Adrenal gland (tissue), 19 donors: ENCODE results near the gene OR9A2. TPM values are rescaled to one million over a fixed set of nuclear protein-coding genes. Genes with fewer than 3 reads are reported as not detected.

Source experiments
- DNase-seq, 7 donors: peaks; one replicate each; pipeline ENCODE4 v3.0.0-alpha.2; 2019 to 2020
- H3K27ac ChIP-seq, 5 donors: fragments of 200-600 bp; sonication (generic) in 4 of 5; 1 replicate in 3 of 5; 2 replicates in 2 of 5; pipeline versions ENCODE4 v1.5.1 to v1.8.0; 2016 to 2020; ENCODE audit warnings: mild to moderate bottlenecking in 1 of 5
- H3K27me3 ChIP-seq: fragments of 200-600 bp; 2 replicates; pipeline ENCODE4 v1.8.0; 2021
- H3K36me3 ChIP-seq, 2 donors: fragments of 200-600 bp; replicated peaks in 1 of 2; 1 replicate in 1 of 2; 2 replicates in 1 of 2; pipeline versions ENCODE4 v1.5.1 to v1.8.0; 2018 to 2022
- H3K4me1 ChIP-seq, 2 donors: fragments of 200-600 bp; replicated peaks in 1 of 2; 1 replicate in 1 of 2; 2 replicates in 1 of 2; pipeline versions ENCODE4 v1.5.1 to v1.8.0; 2018 to 2021
- H3K4me3 ChIP-seq, 4 donors: fragments of 200-600 bp; sonication (generic) in 3 of 4; one replicate each; pipeline ENCODE4 v1.5.1; 2016 to 2018
- H3K9me3 ChIP-seq, 3 donors: fragments of 200-600 bp; sonication (generic) in 1 of 3; replicated peaks in 1 of 3; 1 replicate in 2 of 3; 2 replicates in 1 of 3; pipeline versions ENCODE4 v1.5.1 to v1.8.0; 2016 to 2021
- CTCF ChIP-seq, 6 experiments: fragments of 450-650 bp in 4 of 6; fragments of 200-600 bp in 2 of 6; sonication (generic) in 1 of 6; IDR thresholded peaks; 1 replicate in 5 of 6; 2 replicates in 1 of 6; pipeline versions ENCODE4 v1.5.1 to v1.8.0; 2016 to 2021; ENCODE audit warnings: antibody characterized with exemption in 6 of 6, mild to moderate bottlenecking in 2 of 6, moderate library complexity in 1 of 6
- POLR2A ChIP-seq, 2 donors: fragments of 450-650 bp; IDR thresholded peaks; one replicate each; pipeline ENCODE4 v1.6.1; 2017; ENCODE audit warnings: antibody characterized with exemption in 2 of 2, mild to moderate bottlenecking in 2 of 2, moderate library complexity in 1 of 2
- WGBS, 4 donors: extraction: QIAGEN DNeasy Blood & Tissue Kit in 2 of 4; methylation state at CpG; one replicate each; pipeline versions ENCODE4 v1.1.5 to v1.1.7; 2013 to 2017; 5-methylcytosine and 5-hydroxymethylcytosine counted together
- intact Hi-C, 2 donors: fragments of 100-400 bp; cut with DNase I; formaldehyde crosslinking; loops; one replicate each; pipeline versions ENCODE4 v1.14.1 to v1.15.0; 2022 to 2023
- long read RNA-seq, 10 donors: library from polyadenylated mRNA in 3 of 10; unstranded in 2 of 10; stranded (forward) in 1 of 10; transcript quantifications; one replicate each; pipeline ENCODE4 v2.0.0 and lab custom pipeline, GENCODE V29; 2021 to 2026
- polyA plus RNA-seq, 3 donors: library from polyadenylated mRNA; stranded (reverse); fragments of 200-250 nt in 2 of 3; fragments of 350-450 nt in 1 of 3; fragmentation: Illumina TruSeq in 1 of 3; extraction: RNeasy Lipid Tissue Mini Kit (QIAGEN cat#74804) in 1 of 3; gene quantifications; one replicate each; pipeline ENCODE4 v1.2.3, GENCODE V29; 2013 to 2014
- total RNA-seq, 9 donors: library from RNA; depleted of rRNA in 4 of 9; stranded (reverse); fragments of >200 nt in 4 of 9; fragments of 120-200 nt in 1 of 9; fragmentation: NEBNext Ultra II Directional in 1 of 9; extraction: Animal tissue kit (Norgen Biotek cat#: 25700) in 1 of 9; gene quantifications; one replicate each; pipeline versions ENCODE4 v1.1.0 to v1.2.4, GENCODE V29; 2013 to 2023
- donor health status: healthy with polysubstance abuse.
- donor health status: Bipolar disorder and iron deficiency.
- donor health status: DM: yes; HTN: yes; CAD: no.
- donor health status: DM: no; HTN: no; CAD: no.
- donor health status: DM: no; HTN: no; CAD: no.
- donor health status: DM: yes; HTN: yes; CAD: no.

Gene OR9A2
- total RNA-seq, result under 1 TPM in 1 of 9 donors, not detected in 8; 0.78 TPM
- not detected for polyA plus RNA-seq
- long read RNA-seq, donor 1, result 0 reads
- long read RNA-seq, donor 2, result 0 reads
- long read RNA-seq, donor 3, result 0 reads
- long read RNA-seq, donor 4, result 0 reads
- long read RNA-seq, donor 5, result 0 reads
- long read RNA-seq, donor 6, result 0 reads
- long read RNA-seq, donor 7, result 0 reads
- long read RNA-seq, donor 8, result 0 reads
- long read RNA-seq, donor 9, result 0 reads
- long read RNA-seq, donor 10, result 0 reads

GRCh38 chr7:143027032-143027431, at the start of gene OR9A2:
OR9A2 (minus strand) TSS chr7:143027132; CDS start chr7:143027132, 0 bp downstream.
- H3K9me3 ChIP-seq, result no peaks in the 10 kb centered on the region
- H3K27ac ChIP-seq, result no peak within 1 kb of the TSS
- intact Hi-C loops, result loop anchor here in 1 of 2 donors (10.0 kb wide), 1 partner anchor 58 kb away; no protein-coding TSS in a partner anchor
- H3K4me3 ChIP-seq, result no peak within 1 kb of the TSS
- H3K4me1 ChIP-seq, result no peaks in the 10 kb centered on the region
- TF ChIP-seq CTCF (IDR thresholded peaks at IDR 0.05), result no peak
- no peak for TF ChIP-seq POLR2A (IDR thresholded peaks at IDR 0.05)
- H3K36me3 ChIP-seq, result no peaks in the 10 kb centered on the region
- 80 to 100% (median 87%) methylated on average over 1 of the region's 1 CpG for WGBS, 4 donors
- no peaks in the 10 kb centered on the region for H3K27me3 ChIP-seq
- DNase-seq, result no peak

- DNase-seq, result no peak
- H3K9me3 ChIP-seq, result no peaks in the 10 kb centered on the region
- no peak overlapping the region for H3K27ac ChIP-seq
- no peaks in the 10 kb centered on the region for H3K27me3 ChIP-seq
- TF ChIP-seq CTCF (IDR thresholded peaks at IDR 0.05) (no peak), POLR2A (IDR thresholded peaks at IDR 0.05) (no peak)
- intact Hi-C loops, result no loop called here
- no peaks in the 10 kb centered on the region for H3K4me1 ChIP-seq
- no peak overlapping the region for H3K4me3 ChIP-seq
- no peaks in the 10 kb centered on the region for H3K36me3 ChIP-seq
Observed at GRCh38 chr7:143074141-143074540, 47.2 kb upstream of the OR9A2 start.

GRCh38 chr7:143073556-143073955, 46.6 kb upstream of the OR9A2 start:
- no peak overlapping the region for H3K27ac ChIP-seq
- WGBS, 4 donors, result 78 to 83% (median 80%) methylated on average over 3 of the region's 3 CpGs
- TF ChIP-seq CTCF (IDR thresholded peaks at IDR 0.05), result no peak
- TF ChIP-seq POLR2A (IDR thresholded peaks at IDR 0.05), result no peak
- no peaks in the 10 kb centered on the region for H3K36me3 ChIP-seq
- no peaks in the 10 kb centered on the region for H3K27me3 ChIP-seq
- no peaks in the 10 kb centered on the region for H3K4me1 ChIP-seq
- no peak for DNase-seq
- H3K9me3 ChIP-seq, result no peaks in the 10 kb centered on the region
- intact Hi-C loops, result no loop called here
- no peak overlapping the region for H3K4me3 ChIP-seq

GRCh38 chr7:143069912-143070500, 43.1 kb upstream of the OR9A2 start:
- intact Hi-C loops, result no loop called here
- WGBS, 4 donors, result 59 to 69% (median 64%) methylated on average over 5 to 6 of the region's 6 CpGs
- H3K4me1 ChIP-seq, result no peaks in the 10 kb centered on the region
- H3K27me3 ChIP-seq, result no peaks in the 10 kb centered on the region
- H3K4me3 ChIP-seq, result no peak overlapping the region
- no peak for DNase-seq
- no peak overlapping the region for H3K27ac ChIP-seq
- no peak for TF ChIP-seq POLR2A (IDR thresholded peaks at IDR 0.05)
- no peak for TF ChIP-seq CTCF (IDR thresholded peaks at IDR 0.05)
- H3K9me3 ChIP-seq, result no peaks in the 10 kb centered on the region
- no peaks in the 10 kb centered on the region for H3K36me3 ChIP-seq
